Measurements from ENCODE around the gene FNDC3B. TPM values are rescaled to one million over a fixed set of nuclear protein-coding genes. Genes with fewer than 3 reads are reported as not detected.

Gene FNDC3B
- total RNA-seq, 1 donor from 2014 or later = 29.0 TPM

GRCh38 chr3:172047567-172048115 is 8.3 kb downstream of the FNDC3B start:
- intact Hi-C loops (cut with micrococcal nuclease) = loop anchor here (2.0 to 10.0 kb wide), 2 partner anchors 59 to 87 kb away; no protein-coding TSS in a partner anchor
- no peak overlapping the region for H3K27ac Mint-ChIP-seq
- H3K27me3 Mint-ChIP-seq (ENCODE audit: insufficient read depth) = no peaks in the 10 kb centered on the region
- no peaks in the 10 kb centered on the region for H3K9me3 Mint-ChIP-seq
- DNase-seq (ENCODE audit: low spot score) = no peak
- no peak overlapping the region for H3K4me3 Mint-ChIP-seq
- H3K36me3 Mint-ChIP-seq (ENCODE audit: low read depth) = peaks cover 17% of the 10 kb centered on the region
- peaks cover 23% of the 10 kb centered on the region for H3K4me1 Mint-ChIP-seq (ENCODE audit: low read depth)

- Mint-ChIP-seq H3K27me3 (ENCODE audit: insufficient read depth) (no peaks in the 10 kb centered on the region), H3K4me3 (no peak overlapping the region), H3K36me3 (ENCODE audit: low read depth) (peaks cover 18% of the 10 kb centered on the region), H3K9me3 (no peaks in the 10 kb centered on the region), H3K4me1 (ENCODE audit: low read depth) (peaks cover 27% of the 10 kb centered on the region), H3K27ac (no peak overlapping the region)
- intact Hi-C loops (cut with micrococcal nuclease) = loop anchor here (10.0 kb wide), 1 partner anchor 86 kb away; no protein-coding TSS in a partner anchor
- DNase-seq (ENCODE audit: low spot score) = no peak
Measured at GRCh38 chr3:172048599-172048998, 9.2 kb downstream of the FNDC3B start.

GRCh38 chr3:172051310-172051956 is 12.1 kb downstream of the FNDC3B start:
- no peak overlapping the region for H3K4me3 Mint-ChIP-seq
- no peaks in the 10 kb centered on the region for H3K27me3 Mint-ChIP-seq (ENCODE audit: insufficient read depth)
- intact Hi-C loops (cut with micrococcal nuclease) = no loop called here
- peaks cover 38% of the 10 kb centered on the region for H3K4me1 Mint-ChIP-seq (ENCODE audit: low read depth)
- peaks cover 24% of the 10 kb centered on the region for H3K36me3 Mint-ChIP-seq (ENCODE audit: low read depth)
- DNase-seq (ENCODE audit: low spot score) = no peak
- H3K9me3 Mint-ChIP-seq = no peaks in the 10 kb centered on the region
- H3K27ac Mint-ChIP-seq = no peak overlapping the region

GRCh38 chr3:172051957-172052354 is 12.6 kb downstream of the FNDC3B start:
- H3K4me1 Mint-ChIP-seq (ENCODE audit: low read depth) = peaks cover 38% of the 10 kb centered on the region
- H3K36me3 Mint-ChIP-seq (ENCODE audit: low read depth) = peaks cover 27% of the 10 kb centered on the region
- no peaks in the 10 kb centered on the region for H3K27me3 Mint-ChIP-seq (ENCODE audit: insufficient read depth)
- no peaks in the 10 kb centered on the region for H3K9me3 Mint-ChIP-seq
- H3K27ac Mint-ChIP-seq = no peak overlapping the region
- intact Hi-C loops (cut with micrococcal nuclease) = no loop called here
- no peak for DNase-seq (ENCODE audit: low spot score)
- H3K4me3 Mint-ChIP-seq = no peak overlapping the region

GRCh38 chr3:172052405-172052804 is 13.0 kb downstream of the FNDC3B start:
- Mint-ChIP-seq H3K27me3 (ENCODE audit: insufficient read depth) (no peaks in the 10 kb centered on the region), H3K9me3 (no peaks in the 10 kb centered on the region), H3K4me3 (no peak overlapping the region), H3K36me3 (ENCODE audit: low read depth) (peaks cover 30% of the 10 kb centered on the region), H3K4me1 (ENCODE audit: low read depth) (peaks cover 41% of the 10 kb centered on the region), H3K27ac (no peak overlapping the region)
- intact Hi-C loops (cut with micrococcal nuclease) = no loop called here
- DNase-seq (ENCODE audit: low spot score) = no peak

DNA sequence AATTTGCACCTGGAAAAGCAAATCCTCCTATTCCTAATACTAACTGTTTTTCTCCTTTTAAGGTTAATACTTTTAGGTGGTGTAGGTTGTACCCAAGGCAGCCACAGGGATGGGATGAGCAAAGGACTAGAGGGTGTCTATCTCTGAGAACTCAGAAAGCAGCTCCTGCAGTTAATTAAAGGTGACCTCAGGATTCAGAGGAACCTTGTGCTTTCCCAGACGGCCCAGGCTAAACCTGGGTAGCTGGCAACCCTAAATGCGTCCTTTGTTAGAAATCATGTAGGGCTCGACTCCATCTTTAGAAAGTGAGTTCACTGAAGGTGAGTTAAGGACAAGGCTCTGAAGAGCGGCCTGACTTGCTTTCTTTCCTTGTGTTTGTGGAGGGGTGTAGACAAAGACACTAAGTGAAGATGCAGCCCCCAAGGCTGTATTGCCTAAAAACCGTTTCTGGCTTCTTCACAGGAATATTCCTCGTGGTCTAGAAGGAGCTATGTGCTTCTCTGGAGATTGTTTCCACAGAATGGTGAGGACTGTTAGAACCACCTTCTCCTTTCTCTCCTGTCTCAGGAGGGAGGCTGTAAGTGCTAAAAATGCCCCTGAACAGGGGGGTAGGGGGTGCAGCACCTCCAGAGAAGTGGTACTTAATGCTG is 14.9 kb downstream of the FNDC3B start:
- H3K4me1 Mint-ChIP-seq (ENCODE audit: low read depth) = peaks cover 36% of the 10 kb centered on the region
- H3K9me3 Mint-ChIP-seq = no peaks in the 10 kb centered on the region
- no peak overlapping the region for H3K4me3 Mint-ChIP-seq
- H3K36me3 Mint-ChIP-seq (ENCODE audit: low read depth) = peaks cover 25% of the 10 kb centered on the region
- no peak overlapping the region for H3K27ac Mint-ChIP-seq
- intact Hi-C loops (cut with micrococcal nuclease) = no loop called here
- H3K27me3 Mint-ChIP-seq (ENCODE audit: insufficient read depth) = no peaks in the 10 kb centered on the region
- no peak for DNase-seq (ENCODE audit: low spot score)

GRCh38 chr3:172056416-172056815 is 17.0 kb downstream of the FNDC3B start:
- Mint-ChIP-seq H3K27ac (no peak overlapping the region), H3K27me3 (ENCODE audit: insufficient read depth) (no peaks in the 10 kb centered on the region), H3K4me3 (no peak overlapping the region), H3K36me3 (ENCODE audit: low read depth) (peaks cover 21% of the 10 kb centered on the region), H3K9me3 (no peaks in the 10 kb centered on the region), H3K4me1 (ENCODE audit: low read depth) (peaks cover 37% of the 10 kb centered on the region)
- intact Hi-C loops (cut with micrococcal nuclease) = loop anchor here (2.0 kb wide), 1 partner anchor 16 kb away; no protein-coding TSS in a partner anchor
- DNase-seq (ENCODE audit: low spot score) = no peak

DNA sequence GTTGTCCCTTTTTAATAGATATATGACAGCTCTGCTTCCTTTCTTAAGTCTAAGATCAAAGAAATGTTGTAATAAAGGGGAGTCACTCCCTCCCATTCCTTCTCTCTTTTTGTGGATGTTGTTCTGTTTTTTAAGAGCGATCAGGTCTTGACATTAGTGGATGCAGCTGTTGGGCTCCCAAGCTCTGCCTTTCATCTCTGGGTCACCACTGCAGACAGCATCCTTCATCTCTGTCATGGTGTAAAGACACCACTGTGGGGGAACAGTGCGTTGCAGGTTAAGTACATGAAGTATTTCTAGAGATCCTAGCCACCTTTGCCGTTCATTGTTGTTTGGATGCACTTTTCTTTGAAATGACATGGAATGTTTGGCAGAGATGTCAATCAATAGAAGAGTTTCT is 17.7 kb downstream of the FNDC3B start:
- Mint-ChIP-seq H3K9me3 (no peaks in the 10 kb centered on the region), H3K27me3 (ENCODE audit: insufficient read depth) (no peaks in the 10 kb centered on the region), H3K27ac (no peak overlapping the region), H3K4me3 (no peak overlapping the region), H3K36me3 (ENCODE audit: low read depth) (peaks cover 20% of the 10 kb centered on the region), H3K4me1 (ENCODE audit: low read depth) (peaks cover 44% of the 10 kb centered on the region)
- intact Hi-C loops (cut with micrococcal nuclease) = loop anchor here (2.0 kb wide), 1 partner anchor 16 kb away; no protein-coding TSS in a partner anchor
- DNase-seq (ENCODE audit: low spot score) = no peak

DNA sequence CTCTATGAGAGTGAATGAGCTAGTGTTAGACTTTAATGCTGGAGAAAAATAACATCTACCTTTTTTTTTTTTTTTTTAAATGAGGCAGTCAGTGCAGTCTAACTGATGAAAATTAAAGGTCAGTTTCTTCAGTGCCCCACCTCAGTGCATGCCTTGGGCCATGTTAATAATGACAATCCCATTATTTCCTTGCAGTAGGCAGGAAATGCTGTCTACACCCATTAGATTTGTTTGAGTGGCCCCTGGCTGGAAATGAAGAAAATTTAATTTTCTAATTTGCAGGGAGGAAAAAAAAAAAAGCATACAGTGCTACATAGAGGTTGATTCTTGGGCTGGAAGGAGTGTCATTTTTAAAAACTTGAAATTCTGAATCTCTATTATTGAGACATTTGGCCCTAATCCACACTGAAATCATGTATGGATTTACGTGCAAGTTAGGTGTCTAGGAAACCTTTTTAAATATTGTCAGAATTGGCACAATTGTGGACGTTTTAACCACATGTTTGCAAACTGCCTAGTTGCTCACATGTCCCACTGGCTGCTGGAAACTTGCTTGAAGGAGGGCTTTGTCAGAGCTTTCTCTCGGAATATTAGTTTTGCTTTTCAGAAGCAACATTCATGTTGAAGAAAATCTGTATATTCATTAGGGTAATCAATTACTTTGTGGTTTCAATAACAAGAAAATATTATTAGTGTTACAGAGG is 18.4 kb downstream of the FNDC3B start:
- Mint-ChIP-seq H3K27me3 (ENCODE audit: insufficient read depth) (no peaks in the 10 kb centered on the region), H3K4me1 (ENCODE audit: low read depth) (peaks cover 45% of the 10 kb centered on the region), H3K4me3 (no peak overlapping the region), H3K36me3 (ENCODE audit: low read depth) (peaks cover 13% of the 10 kb centered on the region), H3K9me3 (no peaks in the 10 kb centered on the region), H3K27ac (no peak overlapping the region)
- intact Hi-C loops (cut with micrococcal nuclease) = loop anchor here (2.0 kb wide), 1 partner anchor 17 kb away; no protein-coding TSS in a partner anchor
- DNase-seq (ENCODE audit: low spot score) = no peak

- peaks cover 13% of the 10 kb centered on the region for H3K36me3 Mint-ChIP-seq (ENCODE audit: low read depth)
- intact Hi-C loops (cut with micrococcal nuclease) = no loop called here
Measured at GRCh38 chr3:172059532-172059931, 20.2 kb downstream of the FNDC3B start.

DNA sequence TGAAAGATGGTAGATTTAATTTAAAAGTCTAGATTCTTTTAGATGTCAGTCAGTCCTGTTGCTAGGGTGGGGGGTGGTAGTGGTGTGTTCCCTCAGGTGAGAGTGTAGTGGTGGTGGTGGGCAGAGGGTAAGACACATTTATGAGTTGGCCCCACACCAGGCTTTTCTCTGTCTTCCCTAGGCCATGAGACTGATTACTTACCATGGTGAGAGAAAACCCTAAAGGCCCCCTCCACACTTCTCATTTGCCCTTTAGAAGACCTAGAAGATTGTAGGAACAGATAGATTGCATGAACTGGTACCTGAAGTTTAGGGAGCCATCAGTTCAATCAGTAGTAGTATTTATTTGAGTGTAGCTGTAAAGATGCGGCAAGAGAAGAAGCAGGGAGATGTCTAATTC is 20.9 kb downstream of the FNDC3B start:
- intact Hi-C loops (cut with micrococcal nuclease) = no loop called here
- H3K27me3 Mint-ChIP-seq (ENCODE audit: insufficient read depth) = no peaks in the 10 kb centered on the region
- H3K4me1 Mint-ChIP-seq (ENCODE audit: low read depth) = peaks cover 44% of the 10 kb centered on the region
- no peak overlapping the region for H3K27ac Mint-ChIP-seq
- DNase-seq (ENCODE audit: low spot score) = no peak
- H3K36me3 Mint-ChIP-seq (ENCODE audit: low read depth) = peaks cover 13% of the 10 kb centered on the region
- no peak overlapping the region for H3K4me3 Mint-ChIP-seq
- H3K9me3 Mint-ChIP-seq = peaks cover 3% of the 10 kb centered on the region

More at GRCh38 chr3:172059532-172059931, 20.2 kb downstream of the FNDC3B start:
- no peak for DNase-seq (ENCODE audit: low spot score)
- H3K27ac Mint-ChIP-seq = no peak overlapping the region
- peaks cover 48% of the 10 kb centered on the region for H3K4me1 Mint-ChIP-seq (ENCODE audit: low read depth)
- no peak overlapping the region for H3K4me3 Mint-ChIP-seq
- H3K27me3 Mint-ChIP-seq (ENCODE audit: insufficient read depth) = no peaks in the 10 kb centered on the region
- H3K9me3 Mint-ChIP-seq = peaks cover 3% of the 10 kb centered on the region

- DNase-seq (ENCODE audit: low spot score) = no peak
- H3K4me1 Mint-ChIP-seq (ENCODE audit: low read depth) = peaks cover 47% of the 10 kb centered on the region
- intact Hi-C loops (cut with micrococcal nuclease) = no loop called here
- H3K4me3 Mint-ChIP-seq = no peak overlapping the region
- peaks cover 9% of the 10 kb centered on the region for H3K36me3 Mint-ChIP-seq (ENCODE audit: low read depth)
- no peak overlapping the region for H3K27ac Mint-ChIP-seq
- H3K9me3 Mint-ChIP-seq = peaks cover 3% of the 10 kb centered on the region
- H3K27me3 Mint-ChIP-seq (ENCODE audit: insufficient read depth) = no peaks in the 10 kb centered on the region
Measured at GRCh38 chr3:172061724-172062184, 22.4 kb downstream of the FNDC3B start.

Measured in activated T-helper 1 cell treated with anti-CD3 and anti-CD28 coated beads, Interleukin-12 subunit alpha, Interleukin-12 subunit beta, Interleukin-2, Interleukin-4 antibody, amounts not matched to agents 30 ng/mL and 10 ng/mL and 1 ng/mL, durations not matched to agents 14 hours and 24 hours and 36 hours (primary cell).